NCI-H510A treated with DMSO at 0.1 percent for 48 hours (cell line): ENCODE results near the gene ADCY7.

Experiments
- DNase-seq: peaks from one replicate; lab custom pipeline; 2025; lab: John Stamatoyannopoulos, UW

The ADCY7 gene

DNA sequence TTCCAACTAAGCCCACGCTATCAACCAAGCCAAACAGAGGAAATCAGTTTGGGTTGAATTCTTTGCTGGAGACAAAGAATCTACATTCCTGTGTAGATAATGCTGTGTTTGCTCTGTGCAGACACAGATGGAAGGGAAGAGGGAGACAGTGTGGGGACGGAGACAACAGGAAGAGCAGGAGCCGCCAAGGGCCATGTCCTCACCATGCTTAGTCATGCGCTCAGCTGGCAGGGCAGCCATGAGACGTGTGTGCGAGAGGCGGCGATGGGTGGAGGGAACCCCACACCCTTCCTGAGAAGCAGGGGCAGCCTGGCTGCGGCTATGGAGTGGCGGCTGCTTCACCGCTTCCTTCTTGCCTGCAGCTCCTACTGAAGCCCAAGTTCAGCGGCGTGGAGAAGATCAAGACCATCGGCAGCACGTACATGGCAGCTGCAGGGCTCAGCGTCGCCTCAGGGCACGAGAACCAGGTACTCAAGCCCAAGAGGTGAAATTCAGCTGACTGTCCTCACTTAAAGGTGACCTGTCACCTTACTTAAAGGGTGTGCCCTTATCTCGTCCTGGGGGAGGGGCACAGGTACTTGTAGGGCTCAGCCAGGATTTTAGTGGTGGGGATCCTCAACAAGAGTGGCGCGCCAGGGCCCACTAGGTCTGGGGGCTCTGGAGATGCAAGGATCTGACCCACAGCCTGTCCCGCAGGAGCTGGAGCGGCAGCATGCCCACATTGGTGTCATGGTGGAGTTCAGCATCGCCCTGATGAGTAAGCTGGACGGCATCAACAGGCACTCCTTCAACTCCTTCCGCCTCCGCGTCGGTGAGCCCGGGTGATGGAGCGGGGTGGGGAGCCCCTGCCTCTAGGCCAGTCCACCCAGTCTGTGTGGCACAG, 47.5 kb downstream of the ADCY7 start:
- no peak for DNase-seq

DNA sequence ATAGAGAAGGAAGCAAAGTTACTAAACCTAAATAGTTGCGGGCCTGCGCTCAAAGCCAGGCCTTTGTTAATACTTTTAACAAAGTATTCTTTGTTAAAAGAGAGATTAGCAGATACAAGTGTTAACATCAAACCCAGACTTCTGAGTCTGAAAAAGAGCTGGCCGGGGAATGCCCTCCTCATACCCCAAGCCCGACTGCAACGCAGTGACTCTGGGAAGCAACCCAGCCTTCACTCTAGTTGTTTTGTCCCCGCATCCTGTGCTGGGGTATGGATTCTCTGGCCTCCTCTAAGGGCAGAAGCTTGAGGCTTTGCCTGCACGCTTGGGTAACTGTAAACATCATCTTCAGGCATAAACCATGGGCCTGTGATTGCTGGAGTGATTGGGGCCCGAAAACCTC, 48.3 kb downstream of the ADCY7 start:
- no peak for DNase-seq

DNA sequence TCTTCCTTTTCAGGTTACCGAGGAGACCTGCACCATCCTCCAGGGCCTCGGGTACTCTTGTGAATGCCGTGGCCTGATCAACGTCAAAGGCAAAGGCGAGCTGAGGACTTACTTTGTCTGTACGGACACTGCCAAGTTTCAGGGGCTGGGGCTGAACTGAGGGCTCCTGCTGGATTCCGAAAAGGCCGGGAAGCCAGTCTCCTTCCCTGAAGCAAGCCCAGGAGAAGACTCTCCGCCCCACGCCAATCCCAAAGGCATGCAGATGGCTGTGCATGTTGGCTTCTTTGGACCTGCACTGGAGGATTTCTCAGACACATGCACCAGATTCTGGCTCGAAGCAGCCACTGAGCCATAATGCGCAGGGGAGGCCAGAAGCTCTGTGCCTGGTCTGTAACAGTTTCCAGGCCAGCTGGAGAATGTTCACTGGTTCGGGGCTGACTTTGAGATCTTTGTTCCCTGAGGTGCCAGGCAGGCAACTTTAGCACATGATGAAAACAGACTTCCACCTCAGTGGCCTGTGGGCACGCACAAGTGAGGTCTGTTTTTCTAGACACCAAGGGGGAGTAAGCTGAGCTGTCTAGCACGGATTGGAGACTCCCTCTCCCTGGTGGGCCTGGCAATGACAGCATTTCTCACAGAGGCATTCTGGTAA, 49.1 kb downstream of the ADCY7 start:
- no peak for DNase-seq

- no peak for DNase-seq
Observed at GRCh38 chr16:50316102-50316847, 49.9 kb downstream of the ADCY7 start.

GRCh38 chr16:50316848-50317630, 50.7 kb downstream of the ADCY7 start:
- DNase-seq, result no peak

- DNase-seq, result no peak
Observed at GRCh38 chr16:50318796-50319578, 52.6 kb downstream of the ADCY7 start.

- DNase-seq, result no peak
Observed at GRCh38 chr16:50320310-50320709, 54.0 kb downstream of the ADCY7 start.

GRCh38 chr16:50322333-50322732, 56.0 kb downstream of the ADCY7 start:
- no peak for DNase-seq

DNA sequence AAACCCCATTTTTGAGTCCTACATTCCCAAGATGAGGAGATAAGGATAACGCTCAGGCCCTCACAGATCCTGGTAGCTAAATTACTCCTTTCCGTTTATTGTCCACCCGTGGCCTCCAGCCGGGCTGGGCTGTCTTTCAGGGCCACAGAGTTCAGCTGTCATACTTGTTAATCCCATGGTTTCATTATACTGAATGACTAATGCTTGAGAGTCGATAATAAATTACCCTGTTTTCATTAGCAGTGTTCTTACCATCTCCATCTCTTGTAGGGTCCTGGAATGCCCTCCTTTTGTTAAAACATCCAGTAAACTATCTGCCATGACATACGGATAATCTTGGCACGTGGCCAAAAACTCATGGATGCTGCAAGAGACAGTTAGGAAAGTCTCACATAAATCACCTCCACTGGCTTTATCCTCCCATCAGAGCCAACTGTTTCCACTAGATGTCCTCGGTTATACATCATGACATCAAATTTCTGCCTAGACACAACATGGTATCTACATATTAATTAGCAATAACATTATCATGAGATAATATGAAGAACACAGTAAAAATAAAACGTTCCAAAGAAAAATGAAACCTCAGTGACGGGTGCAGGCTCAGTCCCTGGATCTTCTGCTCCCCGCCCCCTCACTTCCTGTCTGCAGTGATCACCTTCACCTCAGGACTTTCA, 57.1 kb downstream of the ADCY7 start:
- DNase-seq, result peak; percentile 43

- no peak for DNase-seq
Observed at GRCh38 chr16:50324345-50324744, 58.0 kb downstream of the ADCY7 start.

DNA sequence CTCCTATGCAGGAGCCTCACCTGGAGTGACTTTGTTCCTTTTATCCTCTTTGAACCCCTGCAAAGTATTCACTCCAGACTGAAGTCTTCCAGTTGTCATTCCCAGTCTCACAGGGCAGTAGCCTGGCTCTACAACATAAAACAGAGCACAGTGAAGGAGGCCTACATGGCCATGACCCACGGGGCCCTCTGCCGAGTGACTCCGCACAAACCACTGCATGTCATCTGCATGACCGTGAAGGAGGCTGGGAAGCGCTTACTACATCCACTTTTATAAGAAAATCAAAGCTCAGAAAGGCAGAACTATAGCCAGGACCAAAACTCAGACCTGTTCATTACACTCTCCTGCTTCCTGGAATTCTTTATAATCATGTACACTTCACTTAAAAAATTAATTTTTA, 59.9 kb downstream of the ADCY7 start:
- no peak for DNase-seq

- peak; percentile 27 for DNase-seq
Observed at GRCh38 chr16:50326835-50327465, 60.6 kb downstream of the ADCY7 start.

- DNase-seq, result no peak
Observed at GRCh38 chr16:50329446-50330189, 63.3 kb downstream of the ADCY7 start.

DNA sequence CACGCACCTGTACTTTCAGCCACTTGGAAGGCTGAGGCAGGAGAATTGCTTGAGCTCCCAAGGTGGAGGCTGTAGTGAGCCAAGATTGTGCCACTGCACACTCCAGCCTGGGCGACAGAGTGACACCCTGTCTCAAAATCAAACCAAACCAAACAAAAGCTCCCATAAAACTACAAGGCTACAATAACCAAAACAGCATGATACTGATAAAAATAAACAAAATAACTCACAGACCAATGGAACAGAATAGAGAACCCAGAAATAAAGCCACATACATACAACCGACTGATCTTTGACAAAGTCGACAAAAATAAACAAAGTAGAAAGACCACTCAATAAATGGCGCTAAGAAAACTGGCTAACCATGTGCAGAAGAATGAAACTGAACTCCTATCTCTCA, 65.2 kb downstream of the ADCY7 start:
- no peak for DNase-seq

DNA sequence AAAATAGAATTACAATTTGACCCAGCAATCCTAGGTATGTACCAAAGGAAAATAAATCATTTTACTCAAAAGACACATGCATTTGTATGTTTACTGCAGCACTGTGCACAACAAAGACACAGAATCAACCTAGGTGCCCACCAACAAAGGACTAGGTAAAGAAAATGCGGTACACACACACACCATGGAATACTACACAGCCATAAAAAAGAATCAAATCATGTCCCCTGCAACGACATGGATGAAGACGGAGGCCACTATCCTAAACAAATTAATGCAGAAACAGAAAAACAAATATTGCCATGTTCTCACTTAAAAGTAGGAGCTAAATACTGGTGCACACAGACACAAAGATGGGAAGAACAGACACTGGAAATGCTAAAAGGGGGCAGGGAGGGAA, 66.2 kb downstream of the ADCY7 start:
- DNase-seq, result no peak

- no peak for DNase-seq
Observed at GRCh38 chr16:50334106-50334975, 68.0 kb downstream of the ADCY7 start.

DNA sequence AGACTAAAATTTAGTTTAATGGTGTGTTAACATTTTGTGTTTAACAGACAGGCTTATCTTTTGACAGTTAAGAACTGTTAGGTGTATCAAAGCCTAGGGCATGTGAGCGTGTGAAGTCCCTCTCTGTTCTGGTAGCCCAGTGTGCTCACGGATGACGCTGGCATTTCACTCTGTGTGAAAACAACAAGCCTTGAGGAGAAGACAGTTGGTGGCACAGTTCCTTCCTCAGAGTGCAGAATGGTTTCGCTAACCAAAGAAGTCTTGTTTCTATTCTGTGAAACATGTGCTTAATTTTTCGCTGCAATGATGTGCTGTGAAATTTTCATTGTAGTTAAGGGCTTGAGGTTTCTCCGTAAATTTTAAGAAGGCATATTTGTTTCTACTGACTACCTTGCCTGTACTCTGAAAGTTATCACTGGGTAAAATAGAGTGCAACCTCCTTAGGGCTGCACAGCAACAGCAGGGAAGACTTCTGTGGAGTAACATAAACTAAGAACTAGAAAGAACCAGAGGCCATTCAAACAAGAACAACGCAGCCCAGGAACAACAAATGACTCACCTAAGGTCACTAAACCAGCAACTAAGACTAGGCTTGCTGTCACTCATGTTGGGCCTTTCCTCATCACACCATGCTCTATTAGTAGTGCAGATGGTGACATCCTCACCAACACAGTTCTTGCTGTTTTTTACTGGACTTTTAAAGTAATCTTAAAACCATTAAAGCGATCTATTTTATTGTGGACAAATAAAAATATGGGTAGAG, 69.0 kb downstream of the ADCY7 start:
- DNase-seq, result no peak

- no peak for DNase-seq
Observed at GRCh38 chr16:50336884-50337283, 70.5 kb downstream of the ADCY7 start.
